22Rv1 (cell line): ENCODE results near the gene KLHL2.

ENCODE experiments used
- ZFX ChIP-seq: fragments of 450-650 bp; IDR thresholded peaks from 2 replicates; pipeline ENCODE4 v1.6.1; 2017; ENCODE audit warnings: antibody characterized with exemption, borderline replicate concordance
- TF ChIP-seq, protein P1 (sequence below): fragments of 450-650 bp; IDR thresholded peaks from 2 replicates; pipeline ENCODE4 v1.5.1; 2017; ENCODE audit warnings: mild to moderate bottlenecking

GRCh38 chr4:165299399-165300060 lies 92.2 kb downstream of the KLHL2 start:
- TF ChIP-seq, protein P1, sequence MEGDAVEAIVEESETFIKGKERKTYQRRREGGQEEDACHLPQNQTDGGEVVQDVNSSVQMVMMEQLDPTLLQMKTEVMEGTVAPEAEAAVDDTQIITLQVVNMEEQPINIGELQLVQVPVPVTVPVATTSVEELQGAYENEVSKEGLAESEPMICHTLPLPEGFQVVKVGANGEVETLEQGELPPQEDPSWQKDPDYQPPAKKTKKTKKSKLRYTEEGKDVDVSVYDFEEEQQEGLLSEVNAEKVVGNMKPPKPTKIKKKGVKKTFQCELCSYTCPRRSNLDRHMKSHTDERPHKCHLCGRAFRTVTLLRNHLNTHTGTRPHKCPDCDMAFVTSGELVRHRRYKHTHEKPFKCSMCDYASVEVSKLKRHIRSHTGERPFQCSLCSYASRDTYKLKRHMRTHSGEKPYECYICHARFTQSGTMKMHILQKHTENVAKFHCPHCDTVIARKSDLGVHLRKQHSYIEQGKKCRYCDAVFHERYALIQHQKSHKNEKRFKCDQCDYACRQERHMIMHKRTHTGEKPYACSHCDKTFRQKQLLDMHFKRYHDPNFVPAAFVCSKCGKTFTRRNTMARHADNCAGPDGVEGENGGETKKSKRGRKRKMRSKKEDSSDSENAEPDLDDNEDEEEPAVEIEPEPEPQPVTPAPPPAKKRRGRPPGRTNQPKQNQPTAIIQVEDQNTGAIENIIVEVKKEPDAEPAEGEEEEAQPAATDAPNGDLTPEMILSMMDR, result no peak
- TF ChIP-seq ZFX, result no peak
